ENCODE measurements around the gene SCYL1.

DNA sequence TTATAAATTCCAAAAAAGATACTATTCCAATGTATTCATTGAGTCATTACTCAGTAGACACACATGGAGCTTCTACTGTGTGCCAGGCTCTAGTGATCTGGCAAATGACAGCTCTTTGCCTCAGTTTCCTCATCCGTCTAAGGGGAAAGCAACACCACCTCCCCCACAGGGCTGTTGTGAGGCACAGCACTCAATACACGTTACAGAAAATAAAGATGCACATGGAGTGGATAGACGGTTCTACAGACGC is 32.6 kb upstream of the SCYL1 start:
- TF ChIP-seq CTCF (IDR thresholded peaks at IDR 0.05; ENCODE audit: low read depth, low read length), result no peak
- TF ChIP-seq, protein P1, sequence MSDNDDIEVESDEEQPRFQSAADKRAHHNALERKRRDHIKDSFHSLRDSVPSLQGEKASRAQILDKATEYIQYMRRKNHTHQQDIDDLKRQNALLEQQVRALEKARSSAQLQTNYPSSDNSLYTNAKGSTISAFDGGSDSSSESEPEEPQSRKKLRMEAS (IDR thresholded peaks at IDR 0.05; ENCODE audit: low read depth, low read length), result no peak
- TF ChIP-seq MYC (IDR thresholded peaks at IDR 0.05; ENCODE audit: low read depth, low read length), result peak; percentile 13; the same call in 1 of the 2 replicates
- TF ChIP-seq POLR2A (IDR thresholded peaks at IDR 0.05; ENCODE audit: extremely low read depth, insufficient read length), result no peak

All from NB4 (cell line).